Stimulated activated CD8-positive, alpha-beta memory T cell treated with anti-CD3 and anti-CD28 coated beads, Interleukin-15, amount 100 ng/mL, for 48 hours (primary cell): ENCODE data around the gene KCTD13.
"Not testable (repeated sequence)": the region's sequence is repeated elsewhere in the genome, so short reads cannot be mapped to it uniquely, and the experiment has no call there.

Experiments
- DNase-seq, 2 donors: peaks; one replicate each; pipeline ENCODE4 v3.0.0-alpha.2; 2020; ENCODE audit warnings: low read depth in 2 of 2

Gene KCTD13

DNA sequence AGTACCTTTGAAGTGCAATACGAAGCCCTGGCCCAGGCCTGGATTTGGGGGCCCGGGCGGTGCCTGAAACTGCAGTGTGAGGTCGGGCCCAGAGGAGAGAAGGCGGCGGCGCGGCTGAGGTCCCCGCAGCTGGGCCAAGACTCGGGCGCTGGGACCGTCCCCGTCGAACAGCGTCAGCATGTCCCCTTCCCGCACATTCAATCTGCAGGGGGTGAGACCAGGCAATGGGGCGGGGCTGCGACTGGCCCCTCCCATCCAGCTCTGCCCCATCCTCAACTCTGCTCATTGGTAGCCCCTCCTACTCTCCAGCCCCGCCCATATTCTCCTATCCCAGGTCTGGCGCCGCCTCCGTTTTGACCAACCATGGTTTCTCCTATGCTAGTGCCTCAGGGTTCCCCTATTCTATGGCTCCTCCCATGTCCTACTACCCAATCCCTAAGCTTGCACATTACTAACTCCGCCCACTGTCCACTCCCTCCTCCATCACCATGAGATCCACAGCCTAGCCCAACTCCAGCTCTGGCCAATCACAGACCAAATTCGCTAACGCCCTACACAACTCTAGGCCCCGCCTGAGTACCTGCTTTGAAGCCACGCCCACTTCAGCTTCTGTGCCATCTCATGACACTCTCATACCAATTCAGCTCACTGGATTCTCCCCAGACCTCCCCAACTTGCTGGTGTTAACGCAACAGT lies 48.6 kb downstream of the KCTD13 start:
- peak; percentile 37 to 66 for DNase-seq

DNA sequence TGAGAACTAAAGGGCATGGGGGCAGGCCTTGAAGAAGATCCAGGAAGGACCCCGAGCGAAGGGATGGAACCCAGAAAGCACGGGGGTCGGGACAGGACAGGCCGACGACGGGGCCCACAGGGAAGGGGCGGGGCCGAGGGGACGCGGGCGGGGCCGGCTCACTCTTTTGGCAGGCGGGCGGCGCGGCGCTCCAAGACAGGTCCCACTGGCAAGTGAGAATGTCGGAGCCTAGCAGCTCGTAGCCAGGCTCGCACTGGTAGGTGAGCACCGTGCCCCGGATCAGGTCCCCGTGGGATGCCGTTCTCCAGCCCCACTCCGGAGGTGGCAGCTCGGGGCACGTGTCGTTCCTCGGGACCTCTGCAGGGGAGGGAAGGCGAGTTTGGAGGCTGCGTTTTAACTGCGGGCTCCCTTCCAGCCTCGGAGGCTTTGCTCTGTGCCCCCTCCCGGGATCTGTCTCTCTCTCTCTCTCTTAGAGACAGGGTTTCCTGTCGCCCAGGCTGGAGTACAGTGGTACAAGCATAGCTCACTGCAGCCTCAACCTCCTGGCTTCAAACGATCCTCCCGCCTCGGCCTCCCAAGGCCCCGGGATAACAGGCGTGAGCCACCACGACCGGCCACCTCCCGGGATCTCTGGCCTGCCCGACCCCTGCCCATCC lies 49.3 kb downstream of the KCTD13 start:
- DNase-seq, result no peak

DNA sequence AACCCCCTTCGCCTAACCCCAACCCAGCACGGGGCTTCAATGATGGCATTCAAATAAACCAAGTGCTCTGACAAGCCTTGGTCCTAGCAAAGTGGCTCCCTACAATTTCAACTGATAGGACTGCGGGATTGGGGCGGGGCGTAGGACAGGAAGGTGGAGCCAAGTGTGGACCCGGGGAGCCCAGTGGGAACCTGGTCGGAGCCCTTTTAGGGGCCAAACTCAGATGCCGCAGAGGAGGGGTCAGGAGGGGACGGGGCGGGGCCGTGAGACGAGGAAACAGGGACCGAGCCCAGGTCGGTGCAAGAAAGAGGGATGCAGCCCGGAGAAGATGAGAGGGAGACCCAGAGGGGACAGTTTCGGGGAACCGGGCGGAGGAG lies 49.8 kb downstream of the KCTD13 start:
- DNase-seq, result no peak

- no peak for DNase-seq
Measured at GRCh38 chr16:29875206-29875605, 50.8 kb downstream of the KCTD13 start.

GRCh38 chr16:29873319-29873718 lies 52.7 kb downstream of the KCTD13 start:
- no peak for DNase-seq

DNA sequence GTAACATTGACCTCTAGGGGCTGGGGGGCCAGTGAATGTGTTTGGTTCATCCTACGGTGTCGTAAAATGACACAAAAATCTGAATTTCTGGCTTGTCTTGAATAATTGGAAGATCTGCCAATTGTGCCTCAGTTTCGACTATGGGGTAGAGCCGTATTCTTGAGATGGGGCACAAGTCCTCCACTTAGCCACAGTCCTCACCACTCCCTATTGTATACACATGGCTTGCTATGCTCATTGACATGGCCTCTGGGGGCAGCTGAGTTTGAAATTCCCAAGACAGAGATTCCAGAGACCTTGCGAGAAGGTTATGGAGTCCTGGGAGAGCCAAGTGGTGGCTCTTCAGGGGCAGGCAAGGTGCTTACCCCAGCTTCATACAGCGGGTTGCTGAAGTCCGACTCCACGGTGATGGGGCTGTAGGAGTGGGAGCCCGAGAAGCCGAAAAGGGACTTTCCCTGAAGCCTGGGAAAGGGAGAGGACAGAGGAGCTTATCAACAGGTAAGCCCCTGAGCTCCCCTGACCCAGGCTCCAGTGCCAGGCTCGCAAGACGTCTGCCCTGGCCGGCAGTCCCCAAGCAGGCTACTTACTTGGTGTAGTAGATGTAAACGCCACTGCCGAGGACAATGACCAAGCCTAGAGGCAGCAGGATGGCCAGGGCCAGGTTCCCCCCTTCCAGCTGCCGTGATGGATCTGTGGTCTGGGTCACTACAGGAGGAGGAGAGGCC lies 54.0 kb downstream of the KCTD13 start:
- no peak for DNase-seq

DNA sequence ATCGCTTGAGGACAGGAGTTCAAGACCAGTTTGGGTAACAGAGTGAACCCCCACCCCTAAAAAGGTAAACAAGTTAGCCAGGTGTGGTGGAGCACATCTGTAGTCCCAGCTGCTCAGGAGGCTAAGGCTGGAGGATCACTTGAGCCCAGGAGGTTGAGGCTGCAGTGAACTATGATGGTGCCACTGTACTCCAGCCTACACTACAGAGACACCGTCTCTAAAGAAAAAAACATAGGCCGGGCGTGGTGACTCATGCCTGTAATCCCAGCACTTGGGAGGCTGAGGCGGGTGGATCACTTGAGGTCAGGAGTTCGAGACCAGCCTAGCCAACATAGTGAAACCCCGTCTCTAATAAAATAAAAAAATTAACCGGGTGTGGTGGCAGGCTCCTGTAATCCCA lies 57.0 kb downstream of the KCTD13 start:
- DNase-seq, result not testable (repeated sequence)

DNA sequence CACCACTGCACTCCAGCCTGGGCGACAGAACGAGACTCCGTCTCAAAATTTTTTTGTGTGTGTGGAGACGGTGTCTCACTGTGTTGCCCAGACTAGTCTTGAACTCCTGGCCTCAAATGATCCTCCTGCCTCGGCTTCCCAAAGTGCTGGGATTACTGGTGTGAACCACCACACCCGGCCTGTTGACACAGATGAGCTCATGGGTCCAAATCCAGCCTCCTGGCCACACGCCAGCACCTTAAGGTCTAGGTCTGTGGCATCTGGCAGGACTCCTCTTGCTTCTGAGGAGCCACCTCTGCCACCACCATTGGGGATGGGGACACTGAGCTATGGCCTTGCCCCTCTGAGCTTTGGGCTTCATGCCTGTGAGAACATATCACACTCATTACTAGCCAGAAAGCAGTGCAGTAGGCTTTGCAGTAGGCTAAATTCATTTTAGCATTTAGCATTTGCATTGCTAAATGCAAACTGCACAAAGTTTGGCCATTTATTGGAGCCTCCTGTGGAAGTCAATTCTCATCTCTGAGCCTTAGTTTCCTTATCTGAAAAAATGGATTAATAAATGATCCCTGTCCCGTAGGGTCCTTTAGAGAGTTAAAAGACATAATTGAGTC lies 57.5 kb downstream of the KCTD13 start:
- no peak for DNase-seq

GRCh38 chr16:29864205-29864604 lies 61.8 kb downstream of the KCTD13 start:
- no peak for DNase-seq

DNA sequence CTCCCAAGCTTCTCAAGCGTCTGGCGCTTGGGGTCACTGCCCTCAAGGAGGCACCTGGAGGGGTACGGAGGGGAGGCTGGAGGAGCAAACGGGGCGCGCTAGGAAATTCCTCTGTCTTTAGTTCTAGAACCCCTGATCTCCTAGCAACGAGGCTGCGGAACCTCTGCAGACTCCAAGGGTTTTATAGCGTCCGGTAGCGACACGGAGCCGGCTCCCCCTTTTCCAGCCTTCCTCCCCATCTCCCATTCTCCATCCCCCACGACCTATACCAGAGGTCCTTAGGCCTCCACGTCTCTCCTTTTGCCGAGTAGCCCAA lies 62.4 kb downstream of the KCTD13 start:
- no peak for DNase-seq

DNA sequence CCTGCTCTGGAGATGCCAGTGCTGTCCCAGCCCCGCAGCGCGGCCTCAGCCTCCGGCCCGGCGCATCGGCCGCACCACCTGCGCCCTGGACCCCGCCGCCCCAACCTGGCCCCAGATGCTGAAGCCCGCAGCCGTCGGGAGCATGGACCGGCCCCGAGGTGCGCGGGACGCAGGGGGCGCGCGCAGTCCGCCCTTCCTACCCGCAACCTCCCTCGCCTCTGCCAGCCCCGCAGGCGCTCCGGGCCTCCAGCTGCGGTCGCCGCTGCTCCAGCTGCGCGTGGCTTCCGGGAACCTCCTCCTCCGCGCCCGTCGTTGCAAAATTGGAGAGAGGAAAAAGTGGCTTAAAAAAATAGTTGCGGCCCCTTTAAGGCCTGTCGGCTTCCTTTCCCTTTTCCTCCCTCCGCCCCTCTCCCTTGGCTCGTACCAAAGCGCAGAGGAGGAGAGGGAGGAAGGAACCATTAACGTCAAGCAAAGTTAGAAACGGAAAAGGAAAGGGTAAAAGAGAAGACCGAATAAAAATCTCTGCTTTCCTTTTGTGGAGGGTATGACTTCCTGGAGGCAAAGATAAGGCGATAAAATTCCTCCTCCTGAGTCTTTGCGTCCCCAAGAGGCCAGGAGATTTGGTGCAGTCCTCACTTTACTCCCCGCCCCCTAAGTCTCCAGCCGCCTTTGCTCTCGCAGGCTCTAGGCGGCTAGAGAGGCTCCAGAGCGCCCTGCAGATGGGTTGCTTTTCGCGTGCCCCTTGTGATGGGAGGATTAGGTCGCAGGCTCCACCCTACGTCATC lies 63.0 kb downstream of the KCTD13 start, which contains the start of gene CDIPT:
Gene CDIPT (minus strand): TSS at position 343 of the 785 bp plus-strand sequence. CDS start 369 bp downstream, outside the sequence.
- DNase-seq, result peak; percentile 88 to 89

GRCh38 chr16:29862383-29862883 lies 63.6 kb downstream of the KCTD13 start:
- DNase-seq, result peak in 1 of 2 donors; percentile 4

DNA sequence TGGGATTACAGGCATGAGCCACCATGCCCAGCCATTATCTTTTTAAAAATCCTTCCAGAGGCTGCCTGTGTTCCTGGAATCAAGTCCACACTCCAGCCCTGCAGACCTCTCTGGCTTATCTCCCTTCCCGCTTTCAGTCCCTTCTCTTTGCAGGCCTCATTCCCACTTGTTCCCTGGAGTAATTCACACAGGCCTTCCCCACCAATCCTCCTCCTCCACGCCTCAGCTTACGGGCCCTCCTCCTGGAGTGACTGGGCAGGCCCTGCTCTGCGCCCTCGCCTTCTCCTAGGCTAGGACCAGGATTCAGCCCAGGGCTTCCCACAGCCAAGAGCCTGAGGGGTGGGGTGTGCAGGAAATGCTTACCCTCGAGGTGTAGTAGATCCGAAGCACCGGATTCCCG lies 65.8 kb downstream of the KCTD13 start:
- no peak for DNase-seq

GRCh38 chr16:29858974-29859373 lies 67.1 kb downstream of the KCTD13 start:
- no peak for DNase-seq

GRCh38 chr16:29858149-29858849 lies 67.7 kb downstream of the KCTD13 start:
- no peak for DNase-seq

- no peak for DNase-seq
Measured at GRCh38 chr16:29857133-29857760, 68.8 kb downstream of the KCTD13 start.
